GM19468 (cell line): Measurements from ENCODE around the gene GLS.

ENCODE experiments used
- ATAC-seq: cut with Tn5 transposase; IDR thresholded peaks from one replicate; pipeline ENCODE4 v1.9.1; 2021; ENCODE audit warnings: mild to moderate bottlenecking, moderate library complexity, moderate number of reproducible peaks; ENCODE audit not compliant: unreplicated experiment; ENCODE audit errors: extremely low read depth

The GLS gene

GRCh38 chr2:191006297-191006696 is 125.7 kb downstream of the GLS start:
- ATAC-seq = no peak

DNA sequence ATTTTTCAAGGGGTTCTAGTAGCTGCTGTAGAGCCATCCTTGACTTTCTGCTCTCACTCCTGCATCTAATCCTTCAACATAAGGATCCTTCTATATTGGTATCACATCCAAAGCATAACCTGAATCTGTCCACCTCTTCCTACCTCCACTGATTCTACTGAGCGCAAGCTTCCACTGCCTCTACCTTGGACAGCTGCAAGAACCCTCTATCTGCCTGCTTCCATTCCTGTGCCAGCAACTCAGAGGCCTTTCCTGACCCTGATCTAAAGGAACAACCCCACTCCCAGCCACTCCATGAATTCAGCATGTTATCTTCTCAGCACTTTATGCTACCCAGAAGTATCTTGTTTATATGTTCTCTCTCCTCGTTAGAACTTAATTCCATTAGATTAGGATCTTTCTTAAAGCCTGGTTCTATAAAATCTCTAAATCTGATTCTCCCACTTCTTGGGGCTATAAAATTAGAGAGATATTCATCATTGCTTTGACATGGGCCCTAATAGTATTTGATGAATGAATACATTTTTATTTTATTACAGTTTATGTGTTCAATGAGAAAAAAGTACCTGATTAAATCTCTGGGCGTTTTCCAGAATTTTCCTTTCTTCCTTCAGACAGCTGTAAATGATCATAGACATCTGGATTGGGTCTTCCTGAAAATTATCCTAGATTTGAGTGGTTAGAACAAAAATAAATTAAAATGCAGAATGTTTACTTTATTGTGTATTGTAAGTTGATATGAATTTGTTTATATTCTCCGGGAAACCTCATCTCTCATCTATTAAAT is 126.6 kb downstream of the GLS start:
- no peak for ATAC-seq

DNA sequence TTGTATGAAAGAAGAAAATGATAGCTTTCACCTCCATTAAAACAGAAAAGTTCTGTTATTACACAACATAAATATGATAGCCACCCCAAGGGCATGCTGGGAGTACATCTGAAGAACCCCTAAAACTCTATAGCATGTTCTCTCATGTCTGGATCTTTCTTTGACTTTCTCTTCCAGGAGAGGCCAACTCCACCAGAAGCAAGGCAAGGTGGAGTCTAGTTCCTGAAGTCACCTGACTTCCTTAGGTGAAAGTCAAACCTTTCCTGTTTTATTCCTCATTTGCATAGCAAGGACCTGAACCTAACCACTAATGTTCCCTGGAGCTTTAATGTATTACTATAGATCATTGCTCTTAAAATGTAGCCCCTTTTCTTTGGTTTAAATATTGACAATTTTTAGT is 127.7 kb downstream of the GLS start:
- no peak for ATAC-seq

- ATAC-seq = no peak
Measured at GRCh38 chr2:191009541-191010374, 129.1 kb downstream of the GLS start.

DNA sequence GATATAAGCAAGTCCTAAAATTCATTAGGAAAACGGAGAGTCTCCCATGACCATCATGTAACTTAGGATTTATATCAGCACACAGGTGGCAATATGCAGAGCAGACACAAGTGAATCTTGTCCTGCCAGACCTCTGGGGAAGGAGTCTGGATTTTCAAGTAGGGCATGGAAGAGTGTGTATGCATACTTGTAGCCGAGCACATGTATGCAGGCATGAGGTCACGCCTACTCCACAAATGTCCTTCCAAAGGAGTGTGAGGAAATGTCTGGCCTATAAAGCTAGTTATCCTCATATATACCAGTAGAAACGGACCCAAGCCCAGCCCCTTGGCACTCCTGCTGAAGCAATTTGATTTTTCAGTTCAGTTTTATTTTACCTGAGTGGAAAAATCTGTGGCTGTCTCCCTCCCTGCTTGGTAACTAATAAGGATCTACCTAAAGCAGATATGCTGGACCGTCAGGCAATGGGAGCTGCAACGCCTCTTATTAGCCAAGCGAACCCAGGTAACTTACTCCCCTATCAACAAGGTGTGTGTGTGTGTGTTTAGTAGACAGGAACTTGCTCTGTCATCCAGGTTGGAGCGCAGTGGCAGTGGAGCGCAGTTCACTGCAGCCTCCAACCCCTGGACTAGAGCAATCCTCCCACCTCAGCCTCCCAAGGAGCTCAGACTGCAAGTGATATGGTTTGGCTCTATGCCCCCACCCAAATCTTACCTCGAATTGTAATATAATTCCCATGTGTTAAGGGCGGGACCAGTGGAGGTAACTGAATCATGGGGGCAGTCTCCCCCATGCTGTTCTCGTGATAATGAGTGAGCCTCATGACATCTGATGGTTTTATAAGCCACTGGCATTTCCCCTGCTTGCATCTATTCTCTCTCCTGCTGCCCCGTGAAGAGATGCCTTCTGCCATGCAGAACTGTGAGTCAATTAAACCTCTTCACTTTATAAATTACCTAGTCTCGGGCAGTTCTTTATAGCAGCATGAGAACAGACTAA is 130.6 kb downstream of the GLS start:
- no peak for ATAC-seq

- no peak for ATAC-seq
Measured at GRCh38 chr2:191012346-191012745, 131.7 kb downstream of the GLS start.

GRCh38 chr2:191012845-191013681 is 132.4 kb downstream of the GLS start:
- no peak for ATAC-seq

- ATAC-seq = no peak
Measured at GRCh38 chr2:191013682-191013931, 133.0 kb downstream of the GLS start.

DNA sequence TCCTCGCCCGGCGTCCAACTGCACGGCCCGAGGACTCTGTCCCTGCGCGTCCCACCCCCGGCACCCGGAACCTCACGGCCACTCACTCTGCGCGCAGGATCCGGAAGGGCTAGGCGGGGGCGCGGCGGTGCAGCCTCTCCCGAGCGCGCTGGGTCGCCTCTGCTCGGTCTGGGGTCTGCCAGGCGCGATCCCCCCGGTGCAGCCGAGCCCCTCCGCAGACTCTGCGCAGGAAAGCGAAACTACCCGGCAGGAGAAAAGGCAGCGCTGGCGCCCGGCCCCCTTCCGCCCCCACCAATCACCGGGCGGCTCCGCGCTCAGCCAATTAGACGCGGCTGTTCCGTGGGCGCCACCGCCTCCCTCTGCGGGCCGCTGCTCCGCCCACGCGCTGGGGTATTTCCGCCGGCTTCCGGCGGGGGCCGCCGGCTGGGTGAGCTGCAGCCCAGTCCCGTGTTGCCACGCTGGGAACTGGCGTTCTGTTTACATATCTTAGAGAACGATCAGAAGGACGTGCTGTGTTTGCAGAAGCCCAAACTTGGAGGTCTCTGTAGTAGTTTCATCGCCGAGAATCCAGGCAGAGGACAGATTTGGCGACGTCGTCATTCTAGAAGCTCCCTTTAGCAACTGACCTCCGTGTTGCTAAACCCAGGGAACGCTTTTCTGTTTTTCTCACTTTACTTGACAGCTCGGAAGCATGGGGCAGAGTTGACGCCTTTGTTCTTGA is 133.5 kb downstream of the GLS start, which contains the start of gene STAT1:
TSS of gene STAT1 (minus strand) at position 240 of the 721 bp plus-strand sequence. CDS start 4,168 bp downstream, outside the sequence.
- peak; percentile 77 for ATAC-seq

GRCh38 chr2:191014653-191015020 is 134.0 kb downstream of the GLS start:
- no peak for ATAC-seq
